IPS-18a (cell line): ENCODE measurements around the gene BCO2.
"Not testable (repeated sequence)": the region's sequence is repeated elsewhere in the genome, so short reads cannot be mapped to it uniquely, and the experiment has no call there.

Source experiments
- H3K27ac ChIP-seq: one replicate; pipeline ENCODE4 v1.5.1; 2013; ENCODE audit warnings: low read length
- H3K27me3 ChIP-seq: one replicate; pipeline ENCODE4 v1.6.1; 2013; ENCODE audit warnings: mild to moderate bottlenecking, low read length; ENCODE audit not compliant: control insufficient read depth, insufficient read depth
- H3K36me3 ChIP-seq: one replicate; pipeline ENCODE4 v1.6.1; 2013; ENCODE audit warnings: low read depth, low read length; ENCODE audit not compliant: control insufficient read depth
- H3K4me1 ChIP-seq: one replicate; pipeline ENCODE4 v1.6.1; 2013; ENCODE audit warnings: low read depth, low read length; ENCODE audit not compliant: control insufficient read depth
- H3K4me3 ChIP-seq: one replicate; pipeline ENCODE4 v1.5.1; 2013; ENCODE audit warnings: low read length
- H3K9ac ChIP-seq: one replicate; pipeline ENCODE4 v1.6.1; 2013; ENCODE audit warnings: mild to moderate bottlenecking, low read length, moderate library complexity
- H3K9me3 ChIP-seq: one replicate; pipeline ENCODE4 v1.6.1; 2013; ENCODE audit warnings: low read depth, low read length; ENCODE audit not compliant: control insufficient read depth

The BCO2 gene

GRCh38 chr11:112173152-112173551 lies 2.2 kb upstream of the BCO2 start:
- Histone ChIP-seq H3K4me3 (no peak overlapping the region), H3K27ac (no peak overlapping the region), H3K4me1 (peaks cover 6% of the 10 kb centered on the region), H3K36me3 (no peaks in the 10 kb centered on the region), H3K27me3 (no peaks in the 10 kb centered on the region), H3K9me3 (no peaks in the 10 kb centered on the region), H3K9ac (no peak overlapping the region)

- no peak overlapping the region for H3K27ac ChIP-seq
- no peak overlapping the region for H3K9ac ChIP-seq
- peaks cover 6% of the 10 kb centered on the region for H3K4me1 ChIP-seq
- H3K27me3 ChIP-seq: no peaks in the 10 kb centered on the region
- H3K36me3 ChIP-seq: no peaks in the 10 kb centered on the region
- no peaks in the 10 kb centered on the region for H3K9me3 ChIP-seq
- H3K4me3 ChIP-seq: no peak overlapping the region
Observed at GRCh38 chr11:112175599-112175952, 264 bp downstream of the BCO2 start.

GRCh38 chr11:112176077-112176476 lies 765 bp downstream of the BCO2 start:
- H3K9ac ChIP-seq: no peak overlapping the region
- H3K27me3 ChIP-seq: no peaks in the 10 kb centered on the region
- peaks cover 6% of the 10 kb centered on the region for H3K4me1 ChIP-seq
- H3K36me3 ChIP-seq: no peaks in the 10 kb centered on the region
- no peak overlapping the region for H3K27ac ChIP-seq
- no peaks in the 10 kb centered on the region for H3K9me3 ChIP-seq
- H3K4me3 ChIP-seq: no peak overlapping the region

GRCh38 chr11:112177589-112177988 lies 2.3 kb downstream of the BCO2 start:
- Histone ChIP-seq H3K4me1 (peaks cover 6% of the 10 kb centered on the region), H3K9ac (no peak overlapping the region), H3K9me3 (no peaks in the 10 kb centered on the region), H3K27ac (no peak overlapping the region), H3K27me3 (no peaks in the 10 kb centered on the region), H3K4me3 (no peak overlapping the region), H3K36me3 (no peaks in the 10 kb centered on the region)

GRCh38 chr11:112178428-112178827 lies 3.1 kb downstream of the BCO2 start:
- Histone ChIP-seq H3K27me3 (no peaks in the 10 kb centered on the region), H3K36me3 (no peaks in the 10 kb centered on the region), H3K27ac (no peak overlapping the region), H3K9me3 (no peaks in the 10 kb centered on the region), H3K4me1 (peaks cover 6% of the 10 kb centered on the region), H3K4me3 (no peak overlapping the region), H3K9ac (no peak overlapping the region)

- H3K27ac ChIP-seq: no peak overlapping the region
- no peaks in the 10 kb centered on the region for H3K36me3 ChIP-seq
- H3K4me3 ChIP-seq: no peak overlapping the region
- peaks cover 6% of the 10 kb centered on the region for H3K4me1 ChIP-seq
- H3K9ac ChIP-seq: no peak overlapping the region
- no peaks in the 10 kb centered on the region for H3K27me3 ChIP-seq
- H3K9me3 ChIP-seq: no peaks in the 10 kb centered on the region
Observed at GRCh38 chr11:112178936-112179335, 3.6 kb downstream of the BCO2 start.

GRCh38 chr11:112179601-112180000 lies 4.3 kb downstream of the BCO2 start:
- Histone ChIP-seq H3K4me3 (no peak overlapping the region), H3K4me1 (peaks cover 6% of the 10 kb centered on the region), H3K36me3 (no peaks in the 10 kb centered on the region), H3K27me3 (no peaks in the 10 kb centered on the region), H3K27ac (no peak overlapping the region), H3K9me3 (no peaks in the 10 kb centered on the region), H3K9ac (no peak overlapping the region)

GRCh38 chr11:112182867-112183266 lies 7.6 kb downstream of the BCO2 start:
- Histone ChIP-seq H3K9ac (no peak overlapping the region), H3K4me3 (no peak overlapping the region), H3K4me1 (no peaks in the 10 kb centered on the region), H3K9me3 (no peaks in the 10 kb centered on the region), H3K27ac (no peak overlapping the region), H3K36me3 (no peaks in the 10 kb centered on the region), H3K27me3 (no peaks in the 10 kb centered on the region)

GRCh38 chr11:112185883-112186282 lies 10.6 kb downstream of the BCO2 start:
- Histone ChIP-seq H3K9me3 (no peaks in the 10 kb centered on the region), H3K4me1 (no peaks in the 10 kb centered on the region), H3K27me3 (no peaks in the 10 kb centered on the region), H3K9ac (no peak overlapping the region), H3K36me3 (no peaks in the 10 kb centered on the region), H3K27ac (no peak overlapping the region), H3K4me3 (no peak overlapping the region)

- Histone ChIP-seq H3K36me3 (no peaks in the 10 kb centered on the region), H3K4me3 (no peak overlapping the region), H3K4me1 (no peaks in the 10 kb centered on the region), H3K27me3 (no peaks in the 10 kb centered on the region), H3K27ac (no peak overlapping the region), H3K9me3 (no peaks in the 10 kb centered on the region), H3K9ac (no peak overlapping the region)
Observed at GRCh38 chr11:112186304-112186703, 11.0 kb downstream of the BCO2 start.

GRCh38 chr11:112195113-112195512 lies 19.8 kb downstream of the BCO2 start:
- not testable (repeated sequence) for H3K9me3 ChIP-seq, H3K4me3 ChIP-seq, H3K27ac ChIP-seq, H3K36me3 ChIP-seq, H3K9ac ChIP-seq, H3K27me3 ChIP-seq, H3K4me1 ChIP-seq

GRCh38 chr11:112195951-112196351 lies 20.6 kb downstream of the BCO2 start:
- H3K27me3 ChIP-seq: no peaks in the 10 kb centered on the region
- H3K4me1 ChIP-seq: no peaks in the 10 kb centered on the region
- H3K27ac ChIP-seq: no peak overlapping the region
- H3K4me3 ChIP-seq: no peak overlapping the region
- H3K9me3 ChIP-seq: no peaks in the 10 kb centered on the region
- no peaks in the 10 kb centered on the region for H3K36me3 ChIP-seq
- H3K9ac ChIP-seq: no peak overlapping the region
